SK-N-SH treated with all-trans-retinoic acid at 6 μM for 48 hours (cell line): ENCODE results near the gene NT5DC1.

Experiments
- CREB5 ChIP-seq: fragments of 250-450 bp; sonication (Bioruptor Pico); IDR thresholded peaks from 2 replicates; pipeline ENCODE4 v1.5.1; 2020; ENCODE audit warnings: low read depth, mild to moderate bottlenecking, moderate library complexity
- CSDC2 ChIP-seq: fragments of 250-450 bp; sonication (Bioruptor Pico); IDR thresholded peaks from 2 replicates; pipeline ENCODE4 v1.5.0; 2020; ENCODE audit warnings: mild to moderate bottlenecking, moderate library complexity
- ESRRG ChIP-seq: fragments of 250-450 bp; sonication (Bioruptor Pico); IDR thresholded peaks from 2 replicates; pipeline ENCODE4 v1.6.1; 2021; ENCODE audit warnings: mild to moderate bottlenecking
- OSR1 ChIP-seq: fragments of 250-450 bp; sonication (Bioruptor Pico); IDR thresholded peaks from 2 replicates; pipeline ENCODE4 v1.8.0; 2022; ENCODE audit warnings: moderate library complexity, mild to moderate bottlenecking, inconsistent platforms
- PATZ1 ChIP-seq: fragments of 250-450 bp; sonication (Bioruptor Pico); IDR thresholded peaks from 2 replicates; pipeline ENCODE4 v1.8.0; 2020; ENCODE audit warnings: mild to moderate bottlenecking, moderate library complexity, borderline replicate concordance
- POU6F1 ChIP-seq: fragments of 250-450 bp; sonication (Bioruptor Pico); IDR thresholded peaks from 2 replicates; pipeline ENCODE4 v1.8.0; 2021; ENCODE audit warnings: low read depth, mild to moderate bottlenecking, moderate library complexity, borderline replicate concordance
- RARB ChIP-seq: fragments of 250-450 bp; sonication (Bioruptor Pico); IDR thresholded peaks from 2 replicates; pipeline ENCODE4 v1.8.0; 2021; ENCODE audit warnings: mild to moderate bottlenecking, moderate library complexity
- SNAI2 ChIP-seq: fragments of 250-450 bp; sonication (Bioruptor Pico); IDR thresholded peaks from 2 replicates; pipeline ENCODE4 v1.5.0; 2020; ENCODE audit warnings: mild to moderate bottlenecking, moderate library complexity
- TCF4 ChIP-seq: fragments of 250-450 bp; sonication (Bioruptor Pico); IDR thresholded peaks from 2 replicates; pipeline ENCODE4 v1.8.0; 2021; ENCODE audit warnings: mild to moderate bottlenecking, moderate library complexity, borderline replicate concordance
- TOX ChIP-seq: fragments of 250-450 bp; sonication (Bioruptor Pico); IDR thresholded peaks from 2 replicates; pipeline ENCODE4 v1.8.0; 2021; ENCODE audit warnings: mild to moderate bottlenecking, moderate library complexity, borderline replicate concordance
- ZFP30 ChIP-seq: fragments of 450-650 bp; formaldehyde crosslinking; IDR thresholded peaks from 2 replicates; pipeline ENCODE4 v1.5.0; 2022; ENCODE audit warnings: mild to moderate bottlenecking, moderate library complexity

- TF ChIP-seq PATZ1 (no peak), SNAI2 (no peak), ESRRG (CRISPR knock-in tag) (no peak), TOX (CRISPR knock-in tag) (no peak), CREB5 (no peak), TCF4 (CRISPR knock-in tag) (no peak), POU6F1 (CRISPR knock-in tag) (no peak), RARB (no peak), ZFP30 (CRISPR knock-in tag) (no peak), OSR1 (CRISPR knock-in tag) (no peak), CSDC2 (CRISPR knock-in tag) (no peak)
These were observed 42.9 kb upstream of the NT5DC1 start for GRCh38 chr6:116057766-116058165.
